Rectal smooth muscle tissue (tissue), 1 donor: ENCODE results near the gene LRRC75A.
A peak's percentile ranks its signal among the peaks of the same experiment; 100 is the strongest.
"Not testable (repeated sequence)": the region's sequence is repeated elsewhere in the genome, so short reads cannot be mapped to it uniquely, and the experiment has no call there.

Source experiments
- H3K27ac ChIP-seq: one replicate; pipeline ENCODE4 v1.7.0; 2013; ENCODE audit warnings: low read depth, low read length, inconsistent platforms
- H3K27me3 ChIP-seq: one replicate; pipeline ENCODE4 v1.7.0; 2013; ENCODE audit warnings: low read length; ENCODE audit not compliant: control insufficient read depth, insufficient read depth
- H3K36me3 ChIP-seq: one replicate; pipeline ENCODE4 v1.7.0; 2013; ENCODE audit warnings: low read length; ENCODE audit not compliant: control insufficient read depth, insufficient read depth
- H3K4me1 ChIP-seq: one replicate; pipeline ENCODE4 v1.7.0; 2013; ENCODE audit warnings: low read length; ENCODE audit not compliant: control insufficient read depth, insufficient read depth
- H3K4me3 ChIP-seq: one replicate; pipeline ENCODE4 v1.7.0; 2013; ENCODE audit warnings: low read length
- H3K9ac ChIP-seq: one replicate; pipeline ENCODE4 v1.7.0; 2013; ENCODE audit warnings: low read length

The LRRC75A gene

GRCh38 chr17:16440354-16440753 lies 51.6 kb downstream of the LRRC75A start:
- peak overlapping the region; percentile 77 for H3K4me3 ChIP-seq
- not testable (repeated sequence) for H3K9ac ChIP-seq, H3K4me1 ChIP-seq, H3K27me3 ChIP-seq, H3K27ac ChIP-seq
- peaks cover 20% of the 10 kb centered on the region for H3K36me3 ChIP-seq

GRCh38 chr17:16439811-16440351 lies 52.1 kb downstream of the LRRC75A start:
- Histone ChIP-seq H3K9ac (peak overlapping the region; percentile 64), H3K4me1 (peaks cover 8% of the 10 kb centered on the region), H3K36me3 (peaks cover 20% of the 10 kb centered on the region), H3K4me3 (peak overlapping the region; percentile 77), H3K27ac (no peak overlapping the region), H3K27me3 (no peaks in the 10 kb centered on the region)

GRCh38 chr17:16439303-16439791 lies 52.6 kb downstream of the LRRC75A start:
- no peaks in the 10 kb centered on the region for H3K27me3 ChIP-seq
- H3K4me3 ChIP-seq: peak overlapping the region; percentile 77
- H3K36me3 ChIP-seq: peaks cover 20% of the 10 kb centered on the region
- H3K27ac ChIP-seq: peak overlapping the region; percentile 69
- peak overlapping the region; percentile 64 for H3K9ac ChIP-seq
- H3K4me1 ChIP-seq: peaks cover 8% of the 10 kb centered on the region

- peak overlapping the region; percentile 64 for H3K9ac ChIP-seq
- H3K27me3 ChIP-seq: no peaks in the 10 kb centered on the region
- H3K27ac ChIP-seq: peak overlapping the region; percentile 72
- H3K4me1 ChIP-seq: peaks cover 8% of the 10 kb centered on the region
- H3K4me3 ChIP-seq: peak overlapping the region; percentile 77
- peaks cover 19% of the 10 kb centered on the region for H3K36me3 ChIP-seq
These were observed 53.3 kb downstream of the LRRC75A start for GRCh38 chr17:16438557-16439302.

DNA sequence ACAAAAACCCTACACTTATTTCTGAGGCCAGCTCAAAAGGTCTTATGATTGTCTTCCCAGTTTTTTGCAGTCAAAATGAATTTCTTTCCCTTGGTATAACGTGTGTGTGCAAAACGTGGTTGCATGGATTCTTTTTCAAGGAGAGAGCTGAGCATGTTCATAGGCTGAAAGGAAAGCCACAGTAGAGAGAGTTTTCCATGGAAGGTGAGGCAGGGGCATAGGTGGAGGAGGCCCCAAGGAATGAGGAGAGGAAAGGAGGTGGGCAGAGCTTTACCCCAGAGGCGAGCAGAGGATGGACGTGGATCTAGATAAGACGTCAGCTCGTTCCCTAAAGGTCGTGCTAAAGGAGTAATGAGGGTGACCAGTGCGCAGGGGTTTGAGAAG lies 53.8 kb downstream of the LRRC75A start:
- no peaks in the 10 kb centered on the region for H3K27me3 ChIP-seq
- peaks cover 15% of the 10 kb centered on the region for H3K36me3 ChIP-seq
- no peak overlapping the region for H3K9ac ChIP-seq
- peaks cover 8% of the 10 kb centered on the region for H3K4me1 ChIP-seq
- peak overlapping the region; percentile 66 for H3K4me3 ChIP-seq
- H3K27ac ChIP-seq: peak overlapping the region; percentile 72

DNA sequence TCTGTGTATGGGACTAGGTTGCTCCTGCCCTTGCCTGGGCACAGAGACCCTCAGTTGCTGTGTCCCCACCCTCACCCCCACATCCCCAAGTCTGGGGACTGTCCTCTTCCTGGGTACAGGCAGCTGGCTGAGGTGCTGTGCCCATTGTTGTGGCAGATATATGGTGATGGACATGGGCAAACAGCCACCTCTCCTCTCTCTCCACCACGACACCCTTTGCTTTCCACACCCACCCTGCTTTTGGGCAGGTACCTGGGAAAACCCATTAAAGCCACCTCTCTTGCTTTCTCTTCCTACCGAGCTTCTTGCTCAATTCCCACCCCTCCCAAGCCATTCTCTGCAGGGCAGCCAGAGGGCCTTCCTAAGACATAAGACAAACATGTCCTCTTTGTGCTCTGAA lies 54.9 kb downstream of the LRRC75A start:
- Histone ChIP-seq H3K27ac (no peak overlapping the region), H3K4me1 (peaks cover 8% of the 10 kb centered on the region), H3K4me3 (no peak overlapping the region), H3K27me3 (no peaks in the 10 kb centered on the region), H3K36me3 (peaks cover 5% of the 10 kb centered on the region), H3K9ac (no peak overlapping the region)

DNA sequence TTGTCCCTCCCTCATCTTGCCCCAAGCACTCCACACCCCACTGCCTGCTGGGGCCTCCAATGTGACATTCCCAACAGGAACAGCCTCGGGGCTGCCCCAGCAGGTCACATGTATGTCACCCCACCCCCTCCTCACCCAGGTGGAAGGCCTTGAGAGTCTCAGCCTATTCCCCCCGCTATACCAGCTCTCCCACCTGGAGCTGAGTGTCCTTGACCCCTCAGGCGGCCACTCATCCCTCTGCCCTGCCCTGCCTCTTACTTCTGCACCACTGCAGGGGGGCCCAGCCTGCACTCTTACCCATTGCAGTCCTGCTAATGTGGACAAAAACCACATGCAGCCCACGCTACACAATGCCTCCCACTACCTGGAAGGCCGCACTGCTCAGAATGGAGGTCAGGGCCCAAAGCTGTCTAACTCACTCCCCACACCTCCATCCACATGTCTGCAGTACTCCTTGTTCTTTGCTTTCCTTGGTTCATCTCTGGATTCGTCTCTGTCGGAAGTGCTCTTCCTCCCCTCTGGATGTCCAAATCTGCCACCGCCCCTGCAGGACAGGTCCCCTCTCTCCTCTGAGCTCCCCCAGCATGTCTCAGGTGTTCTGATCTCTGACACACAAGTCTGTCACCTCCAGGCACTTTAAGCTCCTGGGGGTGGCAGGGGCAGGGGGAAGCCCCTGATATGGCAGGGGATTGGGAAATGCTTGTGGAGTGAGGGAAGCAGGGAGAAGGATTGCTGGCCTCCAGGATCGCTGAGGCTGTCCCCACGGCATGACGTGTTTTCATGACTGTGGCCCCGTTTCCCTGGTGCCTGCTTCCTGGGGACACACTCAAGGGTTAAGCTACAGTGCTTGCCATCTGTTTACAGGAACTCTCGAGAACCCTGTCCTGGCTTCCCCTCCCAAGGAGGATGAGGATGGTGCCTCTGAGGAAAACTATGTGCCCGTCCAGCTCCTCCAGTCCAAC lies 55.8 kb downstream of the LRRC75A start:
- Histone ChIP-seq H3K27me3 (no peaks in the 10 kb centered on the region), H3K9ac (no peak overlapping the region), H3K4me3 (no peak overlapping the region), H3K4me1 (peaks cover 8% of the 10 kb centered on the region), H3K27ac (no peak overlapping the region), H3K36me3 (peaks cover under 1% of the 10 kb centered on the region)

DNA sequence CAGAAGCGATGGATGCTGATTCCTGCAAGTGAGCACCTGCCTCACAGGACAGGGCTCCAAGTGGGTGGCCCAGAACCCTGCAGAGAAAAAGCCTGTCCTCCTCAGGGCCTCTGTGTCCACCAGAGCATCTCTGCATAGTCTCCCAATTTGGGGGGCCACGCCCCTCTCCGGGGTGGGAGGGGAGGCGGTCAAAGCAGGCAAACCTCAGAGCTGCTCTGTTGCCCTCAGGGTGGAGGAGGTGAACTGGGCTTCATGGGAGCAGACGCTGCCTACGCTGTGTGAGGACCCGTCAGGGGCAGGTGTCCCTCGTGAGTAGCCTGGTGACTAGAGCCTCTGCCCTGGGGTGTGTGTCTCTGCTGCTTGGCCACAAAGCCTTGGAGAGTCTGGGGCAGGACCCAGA lies 57.3 kb downstream of the LRRC75A start:
- H3K36me3 ChIP-seq: no peaks in the 10 kb centered on the region
- H3K4me3 ChIP-seq: no peak overlapping the region
- H3K27me3 ChIP-seq: no peaks in the 10 kb centered on the region
- no peak overlapping the region for H3K27ac ChIP-seq
- no peak overlapping the region for H3K9ac ChIP-seq
- H3K4me1 ChIP-seq: peaks cover under 1% of the 10 kb centered on the region

- Histone ChIP-seq H3K36me3 (peaks cover 2% of the 10 kb centered on the region), H3K27ac (no peak overlapping the region), H3K9ac (no peak overlapping the region), H3K4me3 (no peak overlapping the region), H3K27me3 (no peaks in the 10 kb centered on the region), H3K4me1 (no peaks in the 10 kb centered on the region)
These were observed 58.5 kb downstream of the LRRC75A start for GRCh38 chr17:16433514-16433913.

GRCh38 chr17:16432017-16432416 lies 60.0 kb downstream of the LRRC75A start:
- Histone ChIP-seq H3K36me3 (peaks cover 2% of the 10 kb centered on the region), H3K27ac (no peak overlapping the region), H3K27me3 (no peaks in the 10 kb centered on the region), H3K9ac (no peak overlapping the region), H3K4me3 (no peak overlapping the region), H3K4me1 (no peaks in the 10 kb centered on the region)

- H3K4me1 ChIP-seq: no peaks in the 10 kb centered on the region
- no peak overlapping the region for H3K9ac ChIP-seq
- no peak overlapping the region for H3K4me3 ChIP-seq
- no peaks in the 10 kb centered on the region for H3K27me3 ChIP-seq
- H3K36me3 ChIP-seq: peaks cover 2% of the 10 kb centered on the region
- no peak overlapping the region for H3K27ac ChIP-seq
These were observed 61.3 kb downstream of the LRRC75A start for GRCh38 chr17:16430650-16431049.

GRCh38 chr17:16429083-16429482 lies 62.9 kb downstream of the LRRC75A start:
- Histone ChIP-seq H3K4me3 (no peak overlapping the region), H3K27ac (no peak overlapping the region), H3K36me3 (peaks cover 2% of the 10 kb centered on the region)

More at GRCh38 chr17:16429083-16429482, 62.9 kb downstream of the LRRC75A start:
- H3K27me3 ChIP-seq: no peaks in the 10 kb centered on the region
- no peaks in the 10 kb centered on the region for H3K4me1 ChIP-seq
- H3K9ac ChIP-seq: no peak overlapping the region
